Heart right ventricle (tissue), 16 donors: Measurements from ENCODE around the gene PDE12. TPM values are rescaled to one million over a fixed set of nuclear protein-coding genes. Genes with fewer than 3 reads are reported as not detected.

Experiments
- ATAC-seq, 8 donors: fragments of 200-7000 bp; cut with Tn5 transposase; one replicate each; pipeline ENCODE4 v1.9.1; 2020; ENCODE audit warnings: mild to moderate bottlenecking in 8 of 8, moderate library complexity in 8 of 8, moderate number of reproducible peaks in 1 of 8
- DNase-seq, 2 donors: peaks; one replicate each; pipeline ENCODE4 v3.0.0-alpha.2; 2020
- H3K27ac ChIP-seq, 10 donors: fragments of 200-600 bp; sonication (generic) in 2 of 10; one replicate each; pipeline versions ENCODE4 v1.5.0 to v1.8.0; 2020 to 2022; ENCODE audit warnings: mild to moderate bottlenecking in 3 of 10
- H3K27me3 ChIP-seq, 7 donors: fragments of 200-600 bp; one replicate each; pipeline ENCODE4 v1.8.0; 2021 to 2022; ENCODE audit warnings: mild to moderate bottlenecking in 2 of 7
- H3K36me3 ChIP-seq, 9 donors: fragments of 200-600 bp; sonication (generic) in 1 of 9; one replicate each; pipeline versions ENCODE4 v1.5.0 to v1.8.0; 2020 to 2022; ENCODE audit warnings: mild to moderate bottlenecking in 2 of 9
- H3K4me1 ChIP-seq, 9 donors: fragments of 200-600 bp; sonication (generic) in 1 of 9; one replicate each; pipeline versions ENCODE4 v1.5.0 to v1.8.0; 2020 to 2022; ENCODE audit warnings: mild to moderate bottlenecking in 4 of 9
- H3K4me3 ChIP-seq, 10 donors: fragments of 200-600 bp; sonication (generic) in 2 of 10; one replicate each; pipeline versions ENCODE4 v1.5.0 to v1.8.0; 2020 to 2022; ENCODE audit warnings: mild to moderate bottlenecking in 7 of 10, moderate library complexity in 2 of 10
- H3K9me3 ChIP-seq, 11 donors: fragments of 200-600 bp in 10 of 11; sonication (generic) in 2 of 11; one replicate each; pipeline versions ENCODE4 v1.5.0 to v1.8.0; 2013 to 2022; ENCODE audit warnings: mild to moderate bottlenecking in 2 of 11, control low read depth in 1 of 11, moderate library complexity in 1 of 11
- WGBS, 2 donors: extraction: QIAGEN DNeasy Blood & Tissue Kit; methylation state at CpG; one replicate each; pipeline ENCODE4 v1.1.7; 2013; ENCODE audit warnings: inconsistent platforms in 1 of 2; 5-methylcytosine and 5-hydroxymethylcytosine counted together
- intact Hi-C, 10 donors: fragments of 100-400 bp; cut with DNase I; formaldehyde crosslinking; loops; one replicate each; pipeline versions ENCODE4 v1.11.1 to v1.14.2; 2022
- polyA plus RNA-seq, 2 donors: library from polyadenylated mRNA; stranded (reverse); fragments of 200-250 nt; gene quantifications; one replicate each; pipeline ENCODE4 v1.2.3, GENCODE V29; 2013
- total RNA-seq, 10 donors: library from RNA; stranded (reverse); fragmentation: NEBNext Ultra II Directional in 3 of 10; extraction: Animal tissue kit (Norgen Biotek cat#: 25700) in 3 of 10; gene quantifications; one replicate each; pipeline versions ENCODE4 v1.2.1 to v1.2.4, GENCODE V29; 2021 to 2023
- TF ChIP-seq, protein P1 (sequence below), 9 donors: fragments of 200-600 bp; sonication (generic) in 2 of 9; IDR thresholded peaks; one replicate each; pipeline versions ENCODE4 v1.5.0 to v1.8.0; 2021 to 2022; ENCODE audit warnings: antibody characterized with exemption in 9 of 9, mild to moderate bottlenecking in 5 of 9, moderate library complexity in 1 of 9
- donor health status: Arrhythmogenic right ventricular cardiomyopathy.
- donor health status: ischemic (EF 13 %, LVEDD 7.1; RV severe dilation, severe dysfunction).
- donor health status: healthy with polysubstance abuse.
- donor health status: DM: no; HTN: yes; CAD: no.
- donor health status: DM: no; HTN: no; CAD: no.
- donor health status: ischemic (EF 25% LVEDD 6.9; RV normal size, moderate dysfunction).
- donor health status: ischemic (EF 25% LVEDD 5.7; RV mildly dilated, moderate dysfunction).
- donor health status: healthy.
- donor health status: DM: yes; HTN: yes; CAD: no.
- donor health status: Ischemic cardiomyopathy.
- donor health status: ischemic (EF 35%, LVEDD 5.7; RV mildly dilated, moderate dysfunction).
- donor health status: nonischemic (EF 11% LVEDD 7.7; RV severe dilation, severe dysfunction).
- donor health status: DM: yes; HTN: yes; CAD: no.
- donor health status: PGD.
- donor health status: ischemic (EF 29% LVEDD 5.4; RV normal size, mild dysfunction).
- donor health status: nonischemic (EF 23%, LVEDD 6.1; RV moderate dilation, normal function).

Gene PDE12
- total and polyA plus RNA-seq, 12 donors, result 2.7 to 14.6 (median 12.7) TPM

DNA sequence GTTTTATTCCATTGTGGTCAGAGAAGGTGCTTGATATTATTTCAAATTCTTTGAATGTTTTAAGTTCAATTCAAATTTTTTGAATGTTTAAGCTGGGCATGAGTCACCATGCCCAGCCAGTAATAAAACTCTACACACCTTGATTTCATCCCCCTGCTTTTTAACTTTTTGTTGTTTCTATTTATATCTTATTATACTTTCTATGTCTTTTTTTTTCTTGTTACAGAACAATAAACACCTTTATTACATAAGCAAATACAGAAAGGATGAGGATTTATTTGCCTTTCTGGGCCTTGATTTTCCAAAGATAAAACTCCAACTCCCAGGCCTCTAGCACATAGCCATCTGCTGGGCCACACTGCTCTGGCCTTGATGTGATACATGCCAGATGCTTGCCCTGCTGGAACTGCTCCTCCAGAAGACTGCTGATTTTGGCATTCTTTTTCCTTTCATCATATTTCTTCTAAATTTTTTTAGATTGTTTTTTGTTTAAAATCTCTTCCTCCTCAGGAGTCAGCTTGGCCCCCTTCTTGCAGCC lies 25.9 kb upstream of the PDE12 start:
- Histone ChIP-seq H3K36me3 (no peaks in the 10 kb centered on the region), H3K27ac (no peak overlapping the region), H3K27me3 (peaks cover 0 to 3% (median 0%) of the 10 kb centered on the region in 7 donors), H3K9me3 (no peaks in the 10 kb centered on the region), H3K4me1 (no peaks in the 10 kb centered on the region), H3K4me3 (no peak overlapping the region)
- DNase-seq (no peak), ATAC-seq (no peak)
- TF ChIP-seq, protein P1, sequence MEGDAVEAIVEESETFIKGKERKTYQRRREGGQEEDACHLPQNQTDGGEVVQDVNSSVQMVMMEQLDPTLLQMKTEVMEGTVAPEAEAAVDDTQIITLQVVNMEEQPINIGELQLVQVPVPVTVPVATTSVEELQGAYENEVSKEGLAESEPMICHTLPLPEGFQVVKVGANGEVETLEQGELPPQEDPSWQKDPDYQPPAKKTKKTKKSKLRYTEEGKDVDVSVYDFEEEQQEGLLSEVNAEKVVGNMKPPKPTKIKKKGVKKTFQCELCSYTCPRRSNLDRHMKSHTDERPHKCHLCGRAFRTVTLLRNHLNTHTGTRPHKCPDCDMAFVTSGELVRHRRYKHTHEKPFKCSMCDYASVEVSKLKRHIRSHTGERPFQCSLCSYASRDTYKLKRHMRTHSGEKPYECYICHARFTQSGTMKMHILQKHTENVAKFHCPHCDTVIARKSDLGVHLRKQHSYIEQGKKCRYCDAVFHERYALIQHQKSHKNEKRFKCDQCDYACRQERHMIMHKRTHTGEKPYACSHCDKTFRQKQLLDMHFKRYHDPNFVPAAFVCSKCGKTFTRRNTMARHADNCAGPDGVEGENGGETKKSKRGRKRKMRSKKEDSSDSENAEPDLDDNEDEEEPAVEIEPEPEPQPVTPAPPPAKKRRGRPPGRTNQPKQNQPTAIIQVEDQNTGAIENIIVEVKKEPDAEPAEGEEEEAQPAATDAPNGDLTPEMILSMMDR (IDR thresholded peaks at IDR 0.05), result no peak
- intact Hi-C loops, result no loop called here

DNA sequence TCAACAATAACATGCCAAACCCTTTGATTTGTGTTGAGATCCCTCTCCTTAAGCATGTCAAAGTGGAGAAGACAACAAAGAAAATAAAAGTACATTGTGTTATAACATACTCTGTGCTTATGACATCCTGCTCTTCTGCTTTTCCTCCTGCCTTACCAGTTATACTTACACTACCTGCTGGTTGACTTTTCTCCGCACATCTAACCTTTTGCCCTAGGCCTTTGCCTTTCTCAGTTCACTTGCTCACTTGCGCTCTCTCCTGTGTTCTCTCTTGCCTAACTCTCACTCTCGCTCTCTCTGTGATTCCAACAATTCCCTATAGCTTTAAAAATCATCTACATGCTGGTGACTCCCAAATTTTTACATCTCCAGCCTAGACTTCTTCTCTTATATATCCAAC lies 17.6 kb upstream of the PDE12 start:
- no peaks in the 10 kb centered on the region for H3K4me1 ChIP-seq
- H3K36me3 ChIP-seq, result no peaks in the 10 kb centered on the region
- H3K4me3 ChIP-seq, result no peak overlapping the region
- H3K27ac ChIP-seq, result no peak overlapping the region
- TF ChIP-seq, protein P1 (IDR thresholded peaks at IDR 0.05), result no peak
- H3K27me3 ChIP-seq, result no peaks in the 10 kb centered on the region
- WGBS, 2 donors, result 94 to 97% methylated on average over 3 of the region's 3 CpGs
- ATAC-seq, result no peak
- intact Hi-C loops, result no loop called here
- no peak for DNase-seq
- no peaks in the 10 kb centered on the region for H3K9me3 ChIP-seq

DNA sequence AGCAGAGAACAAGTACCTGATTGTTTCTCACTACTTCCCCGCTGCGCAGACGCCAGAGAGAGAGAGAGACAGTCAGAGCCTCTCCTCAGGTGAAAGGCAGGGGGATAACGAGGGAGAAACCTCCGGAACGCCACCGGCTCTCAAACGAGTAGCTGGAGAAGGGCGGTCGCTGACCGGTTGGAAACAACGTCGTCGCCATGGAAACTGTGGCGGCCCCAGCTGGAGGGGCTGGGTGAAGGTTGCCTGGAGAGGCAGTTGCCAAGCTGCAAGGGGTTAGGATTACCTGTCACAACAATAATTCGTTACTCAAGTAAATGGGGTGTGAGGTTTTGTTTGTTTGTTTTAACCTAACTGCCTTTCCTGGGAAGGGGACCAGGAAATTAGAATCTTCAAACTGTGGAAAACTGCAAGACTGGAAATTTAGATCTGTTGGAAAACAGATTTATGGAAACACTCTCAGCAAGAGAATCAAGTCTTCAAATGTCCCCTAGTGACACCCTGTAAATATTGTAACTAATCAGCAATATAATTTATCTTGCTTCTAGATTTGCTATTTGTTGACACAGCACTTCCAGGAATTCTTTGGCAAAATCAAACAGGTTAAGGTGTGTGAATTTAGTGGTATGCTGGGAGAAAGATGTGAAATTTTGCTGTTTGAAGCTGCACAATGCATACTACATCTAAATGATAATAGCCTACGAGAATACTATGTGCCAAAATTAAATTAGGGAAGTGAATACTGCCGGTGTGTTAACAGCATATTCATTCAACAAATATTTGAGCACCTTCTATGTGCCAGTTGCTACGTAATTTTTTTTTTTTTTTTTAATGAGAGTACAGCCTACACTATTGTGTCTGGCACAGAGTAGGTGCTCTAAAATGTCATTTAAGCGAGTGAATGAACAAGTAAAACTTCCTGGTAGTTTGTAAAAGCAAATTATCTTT lies 11.6 kb upstream of the PDE12 start, which contains the start of gene DNAH12:
Gene DNAH12 (minus strand): TSS at position 164 of the 945 bp plus-strand sequence. CDS start 1,474 bp downstream, outside the sequence.
- peak in 1 of 8 donors; percentile 36 for ATAC-seq
- intact Hi-C loops, result no loop called here
- Histone ChIP-seq H3K4me3 (peak within 1 kb of the TSS in 7 of 10 donors; percentile 3 to 45 (median 35)), H3K27ac (peak within 1 kb of the TSS in 2 of 10 donors; percentile 44 to 71), H3K36me3 (no peaks in the 10 kb centered on the region), H3K27me3 (peaks cover 0 to 8% (median 0%) of the 10 kb centered on the region in 7 donors), H3K4me1 (peaks cover 0 to 23% (median 12%) of the 10 kb centered on the region in 9 donors), H3K9me3 (no peaks in the 10 kb centered on the region)
- DNase-seq, result no peak
- TF ChIP-seq, protein P1 (IDR thresholded peaks at IDR 0.05), result no peak
- 11 to 12% methylated on average over 20 of the region's 20 CpGs for WGBS, 2 donors

DNA sequence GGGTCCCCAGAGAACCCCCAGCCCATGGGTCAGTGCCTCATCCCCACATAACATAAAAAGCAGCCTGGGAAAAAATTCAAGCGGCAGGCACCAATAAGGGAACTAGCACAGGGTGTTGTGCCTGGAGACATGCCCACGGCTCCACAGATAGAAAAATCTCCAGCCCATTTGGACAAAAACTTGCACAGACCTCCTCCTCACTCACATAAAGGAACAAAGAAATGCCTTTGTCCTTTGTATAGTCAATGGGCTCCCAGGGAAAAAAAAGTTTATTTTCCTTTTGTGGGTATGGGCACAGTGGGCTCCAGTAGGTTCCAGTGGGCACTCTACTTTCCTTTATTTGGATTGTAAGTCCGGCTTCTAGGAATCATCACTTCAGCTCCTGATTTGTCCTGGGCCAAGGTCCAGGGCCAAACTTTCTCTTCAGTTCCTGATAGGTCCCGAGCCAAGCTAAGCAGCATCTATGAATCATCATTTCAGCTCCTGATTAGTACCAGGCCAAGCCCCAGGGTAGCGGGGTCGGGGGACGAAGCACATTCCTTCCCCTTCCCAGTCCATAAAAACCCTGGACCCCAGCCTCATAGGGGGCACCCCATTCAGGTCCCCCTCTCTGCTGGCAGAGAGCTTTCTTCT lies 10.3 kb upstream of the PDE12 start:
- WGBS, 2 donors, result 42 to 44% methylated on average over 7 of the region's 7 CpGs
- H3K27ac ChIP-seq, result peak overlapping the region in 7 of 10 donors; percentile 20 to 71 (median 58)
- H3K4me1 ChIP-seq, result peaks cover 0 to 23% (median 12%) of the 10 kb centered on the region in 9 donors
- peak in 1 of 2 donors; percentile 36 for DNase-seq
- no peaks in the 10 kb centered on the region for H3K36me3 ChIP-seq
- peaks cover 0 to 8% (median 0%) of the 10 kb centered on the region in 7 donors for H3K27me3 ChIP-seq
- H3K4me3 ChIP-seq, result no peak overlapping the region
- intact Hi-C loops, result no loop called here
- H3K9me3 ChIP-seq, result no peaks in the 10 kb centered on the region
- peak in 7 of 8 donors; percentile 74 to 95 (median 87) for ATAC-seq
- TF ChIP-seq, protein P1 (IDR thresholded peaks at IDR 0.05), result no peak
